AG04449 (cell line): ENCODE data around the gene SGCE.

Experiments
- CTCF ChIA-PET: fragments of 350-600 bp; formaldehyde crosslinking; extraction: SDS; loops from one replicate; lab custom pipeline; 2021; ENCODE audit warnings: antibody characterized with exemption; lab: Yijun Ruan, JAX
- POLR2A ChIA-PET: fragments of 400-600, 350-600 bp; formaldehyde crosslinking; extraction: SDS; loops from one replicate; lab custom pipeline; 2020; ENCODE audit warnings: antibody characterized with exemption, inconsistent platforms; lab: Yijun Ruan, JAX
- DNase-seq: peaks from one replicate; pipeline ENCODE4 v3.0.0-alpha.2; 2010; ENCODE audit warnings: low read depth, low spot score
- H3K4me3 ChIP-seq: 2 replicates; pipeline ENCODE4 v1.5.1; 2011; ENCODE audit warnings: low read depth, mild to moderate bottlenecking, control low read depth, low read length
- TF ChIP-seq, protein P1 (sequence below): IDR thresholded peaks from one replicate; pipeline ENCODE4 v1.5.1; 2011; ENCODE audit warnings: mild to moderate bottlenecking, moderate library complexity, low read length, control low read depth, inconsistent platforms; ENCODE audit not compliant: insufficient read depth; ENCODE audit errors: missing control alignments

SGCE gene

DNA sequence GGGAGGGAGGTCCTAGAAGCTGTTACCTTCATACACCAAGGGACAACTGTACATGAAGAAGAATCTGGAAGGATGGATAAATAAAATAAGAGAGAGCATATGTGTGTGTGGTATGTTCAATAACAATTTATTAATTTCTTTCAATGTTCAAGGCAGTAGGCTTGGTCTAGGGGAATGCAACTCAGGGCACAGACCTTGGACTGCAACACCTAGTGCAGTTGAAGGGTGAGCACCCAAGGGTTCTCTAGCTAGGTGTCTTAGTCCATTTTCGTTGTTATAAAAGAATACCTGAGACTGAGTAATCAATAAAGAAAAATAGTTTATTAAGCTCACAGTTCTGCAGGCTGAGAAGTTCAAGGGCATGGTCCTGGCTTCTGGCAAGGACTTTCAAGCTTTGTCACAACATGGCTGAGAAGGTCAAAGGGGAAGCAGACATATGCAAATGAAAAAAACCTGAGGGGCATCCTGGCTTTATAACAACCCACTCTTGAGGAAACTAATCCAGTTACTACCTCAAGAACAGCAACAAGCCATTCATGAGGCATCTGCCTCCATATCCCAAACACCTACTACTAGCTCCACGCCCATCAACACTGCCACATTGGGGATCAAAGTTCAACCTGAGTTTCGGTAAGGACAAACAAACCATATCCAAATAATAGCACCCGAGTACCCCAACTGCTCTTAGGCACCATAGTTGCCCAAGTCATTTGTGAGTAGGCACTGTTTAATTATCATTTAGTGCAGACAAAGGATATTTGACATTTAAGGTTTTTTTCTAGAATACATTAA is 15.7 kb upstream of the SGCE start:
- CTCF ChIA-PET, result interaction anchor here (1.1 kb wide), 1 partner anchor 13 kb away, joined by 4 read pairs; no protein-coding TSS in a partner anchor
- DNase-seq, result no peak
- POLR2A ChIA-PET, result no interaction called here
- TF ChIP-seq, protein P1, sequence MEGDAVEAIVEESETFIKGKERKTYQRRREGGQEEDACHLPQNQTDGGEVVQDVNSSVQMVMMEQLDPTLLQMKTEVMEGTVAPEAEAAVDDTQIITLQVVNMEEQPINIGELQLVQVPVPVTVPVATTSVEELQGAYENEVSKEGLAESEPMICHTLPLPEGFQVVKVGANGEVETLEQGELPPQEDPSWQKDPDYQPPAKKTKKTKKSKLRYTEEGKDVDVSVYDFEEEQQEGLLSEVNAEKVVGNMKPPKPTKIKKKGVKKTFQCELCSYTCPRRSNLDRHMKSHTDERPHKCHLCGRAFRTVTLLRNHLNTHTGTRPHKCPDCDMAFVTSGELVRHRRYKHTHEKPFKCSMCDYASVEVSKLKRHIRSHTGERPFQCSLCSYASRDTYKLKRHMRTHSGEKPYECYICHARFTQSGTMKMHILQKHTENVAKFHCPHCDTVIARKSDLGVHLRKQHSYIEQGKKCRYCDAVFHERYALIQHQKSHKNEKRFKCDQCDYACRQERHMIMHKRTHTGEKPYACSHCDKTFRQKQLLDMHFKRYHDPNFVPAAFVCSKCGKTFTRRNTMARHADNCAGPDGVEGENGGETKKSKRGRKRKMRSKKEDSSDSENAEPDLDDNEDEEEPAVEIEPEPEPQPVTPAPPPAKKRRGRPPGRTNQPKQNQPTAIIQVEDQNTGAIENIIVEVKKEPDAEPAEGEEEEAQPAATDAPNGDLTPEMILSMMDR, result no peak
- no peak overlapping the region for H3K4me3 ChIP-seq

DNA sequence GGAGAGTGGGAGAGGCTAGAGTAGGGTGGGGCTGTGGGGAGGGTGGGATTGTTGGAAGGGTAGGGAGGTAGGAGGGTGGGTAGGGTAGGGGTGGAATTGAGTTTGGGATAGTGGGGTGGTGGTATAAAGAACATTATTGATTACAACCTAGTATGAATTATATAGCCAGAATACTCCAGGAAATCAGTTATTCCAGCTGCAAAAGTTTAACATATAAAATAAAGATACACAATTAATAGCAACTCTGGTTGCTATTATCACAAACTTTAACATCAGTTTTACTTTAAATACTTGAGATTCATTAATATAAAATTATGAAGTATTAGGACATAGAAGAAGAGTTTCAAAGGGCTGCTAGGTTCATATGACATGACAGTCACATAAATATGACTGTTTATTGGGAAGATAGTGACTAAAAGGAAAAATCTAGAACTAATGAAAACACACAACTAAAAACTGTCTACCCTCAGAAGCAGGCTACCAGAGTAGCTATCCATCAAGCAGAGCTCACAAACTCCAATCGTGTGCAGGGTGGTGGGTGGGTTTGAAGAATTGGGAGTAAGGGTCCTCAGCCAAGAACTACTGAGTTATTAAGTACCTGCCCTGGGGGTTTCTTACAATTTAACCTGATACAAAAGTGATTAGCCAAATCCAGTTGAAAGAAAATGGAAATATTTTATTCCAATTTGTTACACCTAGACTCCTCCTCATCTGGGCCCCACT is 14.0 kb upstream of the SGCE start:
- DNase-seq, result no peak
- ChIA-PET CTCF (interaction anchor here (1.2 to 1.5 kb wide), 2 partner anchors 15 to 220 kb away, joined by 3 to 6 read pairs; partner anchors contain the start of gene SGCE), POLR2A (no interaction called here)
- TF ChIP-seq, protein P1, result no peak
- no peak overlapping the region for H3K4me3 ChIP-seq

DNA sequence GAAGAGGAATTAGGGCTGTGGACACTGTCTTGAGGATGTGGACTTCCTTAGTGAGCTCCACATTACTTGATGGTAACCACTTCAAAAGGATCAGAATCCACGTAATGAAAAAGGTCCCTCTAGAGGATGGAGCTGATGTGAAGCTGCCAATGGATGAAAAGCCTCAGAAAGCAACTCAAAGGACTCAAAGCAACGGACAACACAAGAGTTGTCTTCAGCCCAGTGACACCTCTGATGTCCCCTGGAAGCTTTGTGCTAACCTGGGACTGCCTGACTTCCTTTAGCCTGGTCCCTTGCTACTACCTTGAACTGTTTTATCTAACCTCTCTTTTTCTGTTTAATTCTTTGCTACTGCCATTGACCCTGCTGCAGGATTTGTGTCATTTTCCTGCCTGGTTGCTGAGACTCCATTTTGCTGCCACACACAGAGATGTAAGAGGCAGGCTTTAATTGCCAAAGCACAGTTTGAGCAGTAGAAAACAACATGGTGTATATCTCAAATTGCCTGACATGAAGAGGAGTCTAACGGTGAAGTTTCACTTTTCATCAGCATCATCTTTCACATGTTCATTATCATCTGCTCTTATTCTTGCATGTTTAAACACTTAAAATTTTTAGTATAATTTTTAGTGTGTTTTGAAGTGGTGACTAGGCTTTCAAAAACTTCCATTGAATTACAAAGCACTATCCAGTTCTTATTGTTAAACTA is 11.1 kb upstream of the SGCE start:
- TF ChIP-seq, protein P1, result no peak
- ChIA-PET POLR2A (no interaction called here), CTCF (interaction anchor here (1.1 kb wide), 1 partner anchor 10 kb away, joined by 5 read pairs; no protein-coding TSS in a partner anchor)
- no peak for DNase-seq
- H3K4me3 ChIP-seq, result no peak overlapping the region

DNA sequence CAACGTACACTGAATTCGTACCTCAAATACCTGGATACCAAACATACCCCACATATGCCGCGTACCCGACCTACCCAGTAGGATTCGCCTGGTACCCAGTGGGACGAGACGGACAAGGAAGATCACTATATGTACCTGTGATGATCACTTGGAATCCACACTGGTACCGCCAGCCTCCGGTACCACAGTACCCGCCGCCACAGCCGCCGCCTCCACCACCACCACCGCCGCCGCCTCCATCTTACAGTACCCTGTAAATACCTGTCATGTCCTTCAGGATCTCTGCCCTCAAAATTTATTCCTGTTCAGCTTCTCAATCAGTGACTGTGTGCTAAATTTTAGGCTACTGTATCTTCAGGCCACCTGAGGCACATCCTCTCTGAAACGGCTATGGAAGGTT is 9.5 kb upstream of the SGCE start:
- ChIA-PET POLR2A (no interaction called here), CTCF (no interaction called here)
- DNase-seq, result no peak
- H3K4me3 ChIP-seq, result no peak overlapping the region
- TF ChIP-seq, protein P1, result no peak

- TF ChIP-seq, protein P1, result no peak
- no peak for DNase-seq
- H3K4me3 ChIP-seq, result no peak overlapping the region
- ChIA-PET CTCF (no interaction called here), POLR2A (no interaction called here)
These were observed 8.1 kb upstream of the SGCE start for GRCh38 chr7:94664023-94664422.
